ENCODE measurements around the gene SPTLC2. TPM values are rescaled to one million over a fixed set of nuclear protein-coding genes. Genes with fewer than 3 reads are reported as not detected.

SPTLC2 gene
- total RNA-seq, 5 donors from 2014 or later (not counting 1 experiment from before 2014, with no cell fraction given) = 20.8 to 33.7 (median 26.2) TPM

GRCh38 chr14:77607741-77608302, 8.6 kb downstream of the SPTLC2 start:
- H3K4me3 ChIP-seq (ENCODE audit: control insufficient read depth in 1 of 2, extremely low read depth in 1 of 2, low read length in 1 of 2) = no peak overlapping the region
- Mint-ChIP-seq H3K27ac (peak overlapping the region in 1 of 2 donors; percentile 65), H3K36me3 (no peaks in the 10 kb centered on the region), H3K27me3 (no peaks in the 10 kb centered on the region), H3K4me1 (peaks cover 52 to 68% (median 64%) of the 10 kb centered on the region in 3 donors), H3K4me3 (peak overlapping the region in 2 of 3 donors; percentile 45 to 64), H3K9me3 (no peaks in the 10 kb centered on the region)
- no peaks in the 10 kb centered on the region for H3K27me3 ChIP-seq (replicated peaks in 1 of 2; ENCODE audit: control insufficient read depth in 2 of 2, extremely low read depth in 1 of 2, insufficient read depth in 2 of 2, low read length in 1 of 2)
- WGBS (ENCODE audit: insufficient coverage) = 20% methylated on average over 1 of the region's 9 CpGs
- H3K4me1 ChIP-seq (ENCODE audit: control insufficient read depth in 1 of 2, extremely low read depth in 1 of 2, insufficient read depth in 2 of 2, low read length in 2 of 2) = peaks cover 11 to 34% of the 10 kb centered on the region in 2 experiments
- peak overlapping the region; percentile 17 for H3K27ac ChIP-seq (ENCODE audit: low read length)
- ChIA-PET POLR2A (interaction anchor here in 1 of 2 donors (0.5 to 0.6 kb wide), 2 partner anchors 18 to 44 kb away, joined by 4 read pairs; no protein-coding TSS in a partner anchor), CTCF (interaction anchor here in 1 of 2 donors (1.3 kb wide), 1 partner anchor 10 kb away, joined by 5 read pairs; no protein-coding TSS in a partner anchor)
- H3K9me3 ChIP-seq = no peaks in the 10 kb centered on the region
- DNase-seq = peak in 6 of 35 experiments; percentile 0 to 21 (median 8)
- peak; percentile 23 to 72 (median 50) for ATAC-seq (replicated peaks in 1 of 4)
- no peaks in the 10 kb centered on the region for H3K36me3 ChIP-seq (ENCODE audit: control insufficient read depth in 2 of 2, extremely low read depth in 1 of 2, insufficient read depth in 1 of 2, low read length in 1 of 2)

- Mint-ChIP-seq H3K4me3 (no peak overlapping the region), H3K27me3 (no peaks in the 10 kb centered on the region), H3K36me3 (no peaks in the 10 kb centered on the region), H3K27ac (peak overlapping the region in 1 of 2 donors; percentile 48), H3K9me3 (no peaks in the 10 kb centered on the region), H3K4me1 (peaks cover 64 to 75% (median 69%) of the 10 kb centered on the region in 3 donors)
- Histone ChIP-seq H3K27me3 (replicated peaks in 1 of 2; ENCODE audit: control insufficient read depth in 2 of 2, extremely low read depth in 1 of 2, insufficient read depth in 2 of 2, low read length in 1 of 2) (no peaks in the 10 kb centered on the region), H3K4me3 (ENCODE audit: control insufficient read depth in 1 of 2, extremely low read depth in 1 of 2, low read length in 1 of 2) (no peak overlapping the region), H3K4me1 (ENCODE audit: control insufficient read depth in 1 of 2, extremely low read depth in 1 of 2, insufficient read depth in 2 of 2, low read length in 2 of 2) (peaks cover 11 to 27% of the 10 kb centered on the region in 2 experiments), H3K9me3 (no peaks in the 10 kb centered on the region), H3K36me3 (ENCODE audit: control insufficient read depth in 2 of 2, extremely low read depth in 1 of 2, insufficient read depth in 1 of 2, low read length in 1 of 2) (no peaks in the 10 kb centered on the region), H3K27ac (ENCODE audit: low read length) (no peak overlapping the region)
- CTCF ChIA-PET = interaction anchor here (0.5 to 0.6 kb wide), 3 partner anchors 36 to 311 kb away, joined by 3 to 6 read pairs (median 3); no protein-coding TSS in a partner anchor
- no CpG with 5 or more reads among the region's 3 CpGs for WGBS (ENCODE audit: insufficient coverage)
- DNase-seq (no peak), ATAC-seq (replicated peaks in 1 of 4) (peak in 1 of 4 experiments; percentile 43)
- POLR2A ChIA-PET = no interaction called here
These were observed 11.0 kb downstream of the SPTLC2 start for GRCh38 chr14:77605392-77605972.

- no peaks in the 10 kb centered on the region for H3K9me3 Mint-ChIP-seq
- H3K27ac Mint-ChIP-seq = peak overlapping the region in 1 of 2 donors; percentile 59
- no peaks in the 10 kb centered on the region for H3K9me3 ChIP-seq
- peak in 1 of 4 experiments; percentile 13 for ATAC-seq (replicated peaks in 1 of 4)
- peaks cover 22 to 28% of the 10 kb centered on the region in 2 experiments for H3K4me1 ChIP-seq (ENCODE audit: control insufficient read depth in 1 of 2, extremely low read depth in 1 of 2, insufficient read depth in 2 of 2, low read length in 2 of 2)
- no peak overlapping the region for H3K27ac ChIP-seq (ENCODE audit: low read length)
- no peaks in the 10 kb centered on the region for H3K36me3 Mint-ChIP-seq
- peak in 2 of 35 experiments; percentile 9 to 21 for DNase-seq
- WGBS (ENCODE audit: insufficient coverage) = 58% methylated on average over 7 of the region's 8 CpGs
- no peaks in the 10 kb centered on the region for H3K27me3 Mint-ChIP-seq
- no peaks in the 10 kb centered on the region for H3K27me3 ChIP-seq (replicated peaks in 1 of 2; ENCODE audit: control insufficient read depth in 2 of 2, extremely low read depth in 1 of 2, insufficient read depth in 2 of 2, low read length in 1 of 2)
- ChIA-PET POLR2A (no interaction called here), CTCF (interaction anchor here in 1 of 2 donors (0.6 kb wide), 1 partner anchor 793 kb away, joined by 5 read pairs; no protein-coding TSS in a partner anchor)
- peaks cover 80 to 82% (median 81%) of the 10 kb centered on the region in 3 donors for H3K4me1 Mint-ChIP-seq
- no peak overlapping the region for H3K4me3 ChIP-seq (ENCODE audit: control insufficient read depth in 1 of 2, extremely low read depth in 1 of 2, low read length in 1 of 2)
- no peak overlapping the region for H3K4me3 Mint-ChIP-seq
- no peaks in the 10 kb centered on the region for H3K36me3 ChIP-seq (ENCODE audit: control insufficient read depth in 2 of 2, extremely low read depth in 1 of 2, insufficient read depth in 1 of 2, low read length in 1 of 2)
These were observed 12.7 kb downstream of the SPTLC2 start for GRCh38 chr14:77603654-77604255.

DNA sequence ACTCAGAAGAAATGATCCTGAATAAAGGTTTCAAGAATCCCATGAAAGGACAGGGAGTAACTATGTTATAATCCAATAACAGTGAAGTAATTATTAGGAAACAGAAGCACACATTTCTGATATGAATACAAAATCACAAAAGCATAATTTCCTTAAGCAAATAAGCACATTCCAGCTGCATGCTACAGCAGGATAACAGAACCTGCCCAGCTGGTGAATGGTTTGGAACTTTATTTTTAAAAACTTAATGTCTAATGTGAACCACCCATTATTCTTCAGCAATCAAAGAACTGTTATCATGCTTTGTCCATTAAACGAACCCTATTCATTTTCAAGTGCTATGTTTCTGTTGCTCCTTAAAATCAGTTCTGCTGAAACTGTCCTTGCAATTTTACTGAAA, 13.4 kb downstream of the SPTLC2 start:
- H3K27me3 ChIP-seq (replicated peaks in 1 of 2; ENCODE audit: control insufficient read depth in 2 of 2, extremely low read depth in 1 of 2, insufficient read depth in 2 of 2, low read length in 1 of 2) = no peaks in the 10 kb centered on the region
- POLR2A ChIA-PET = no interaction called here
- CTCF ChIA-PET = interaction anchor here in 1 of 2 donors (0.6 kb wide), 1 partner anchor 792 kb away, joined by 5 read pairs; no protein-coding TSS in a partner anchor
- H3K9me3 Mint-ChIP-seq = no peaks in the 10 kb centered on the region
- no peak for DNase-seq
- ATAC-seq (replicated peaks in 1 of 4) = no peak
- no peak overlapping the region for H3K27ac ChIP-seq (ENCODE audit: low read length)
- H3K27me3 Mint-ChIP-seq = no peaks in the 10 kb centered on the region
- no peaks in the 10 kb centered on the region for H3K9me3 ChIP-seq
- no peak overlapping the region for H3K27ac Mint-ChIP-seq
- no peak overlapping the region for H3K4me3 ChIP-seq (ENCODE audit: control insufficient read depth in 1 of 2, extremely low read depth in 1 of 2, low read length in 1 of 2)
- peaks cover 80 to 82% (median 82%) of the 10 kb centered on the region in 3 donors for H3K4me1 Mint-ChIP-seq
- WGBS (ENCODE audit: insufficient coverage) = 86% methylated on average over 1 of the region's 1 CpG
- no peak overlapping the region for H3K4me3 Mint-ChIP-seq
- H3K36me3 Mint-ChIP-seq = no peaks in the 10 kb centered on the region
- no peaks in the 10 kb centered on the region for H3K36me3 ChIP-seq (ENCODE audit: control insufficient read depth in 2 of 2, extremely low read depth in 1 of 2, insufficient read depth in 1 of 2, low read length in 1 of 2)
- H3K4me1 ChIP-seq (ENCODE audit: control insufficient read depth in 1 of 2, extremely low read depth in 1 of 2, insufficient read depth in 2 of 2, low read length in 2 of 2) = peaks cover 21 to 32% of the 10 kb centered on the region in 2 experiments

- no peak overlapping the region for H3K4me3 Mint-ChIP-seq
- ChIA-PET CTCF (interaction anchor here in 1 of 2 donors (0.6 kb wide), 2 partner anchors 9 to 58 kb away, joined by 3 to 4 read pairs; no protein-coding TSS in a partner anchor), POLR2A (interaction anchor here in 1 of 2 donors (0.6 kb wide), 1 partner anchor 21 kb away, joined by 5 read pairs; no protein-coding TSS in a partner anchor)
- ATAC-seq (replicated peaks in 1 of 4) (no peak), DNase-seq (no peak)
- Histone ChIP-seq H3K4me3 (ENCODE audit: control insufficient read depth in 1 of 2, extremely low read depth in 1 of 2, low read length in 1 of 2) (no peak overlapping the region), H3K27me3 (replicated peaks in 1 of 2; ENCODE audit: control insufficient read depth in 2 of 2, extremely low read depth in 1 of 2, insufficient read depth in 2 of 2, low read length in 1 of 2) (no peaks in the 10 kb centered on the region), H3K9me3 (no peaks in the 10 kb centered on the region), H3K4me1 (ENCODE audit: control insufficient read depth in 1 of 2, extremely low read depth in 1 of 2, insufficient read depth in 2 of 2, low read length in 2 of 2) (peaks cover 16 to 28% of the 10 kb centered on the region in 2 experiments), H3K36me3 (ENCODE audit: control insufficient read depth in 2 of 2, extremely low read depth in 1 of 2, insufficient read depth in 1 of 2, low read length in 1 of 2) (peaks cover 0 to 3% of the 10 kb centered on the region in 2 donors), H3K27ac (ENCODE audit: low read length) (no peak overlapping the region)
- H3K4me1 Mint-ChIP-seq = peaks cover 71 to 77% (median 77%) of the 10 kb centered on the region in 3 donors
- H3K36me3 Mint-ChIP-seq = peaks cover 2% of the 10 kb centered on the region
- no peaks in the 10 kb centered on the region for H3K27me3 Mint-ChIP-seq
- H3K9me3 Mint-ChIP-seq = no peaks in the 10 kb centered on the region
- H3K27ac Mint-ChIP-seq = peak overlapping the region; percentile 5 to 86
- 96% methylated on average over 11 of the region's 12 CpGs for WGBS (ENCODE audit: insufficient coverage)
These were observed 14.4 kb downstream of the SPTLC2 start for GRCh38 chr14:77601846-77602619.
